ENCODE results near the gene SELENOI. TPM values are rescaled to one million over a fixed set of nuclear protein-coding genes. Genes with fewer than 3 reads are reported as not detected.

SELENOI gene
- total and polyA plus RNA-seq, 2 of the 4 experiments (the other 2 are of a cell fraction): 5.1 to 25.1 TPM

DNA sequence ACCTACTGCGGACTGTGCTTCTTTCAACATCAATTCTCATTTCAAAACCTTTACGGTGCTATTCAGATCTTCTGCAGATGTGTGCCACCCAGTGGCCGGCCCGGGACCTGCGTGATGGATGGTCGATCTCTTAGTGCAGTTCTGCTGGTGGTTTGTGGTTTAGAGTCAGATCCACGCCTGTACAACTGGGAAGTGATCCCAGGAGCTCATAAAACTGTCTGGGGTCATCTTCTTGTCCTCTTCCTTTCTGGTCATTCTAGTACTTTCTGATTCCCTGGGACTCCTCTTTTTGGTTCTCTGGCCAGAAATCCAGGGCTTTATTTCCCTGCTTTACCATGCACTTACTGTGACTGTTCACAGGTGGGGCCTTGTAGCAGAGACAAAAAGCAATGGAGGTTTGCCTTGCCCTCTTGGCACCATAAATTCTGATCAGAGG, 15.8 kb upstream of the SELENOI start:
- no peak overlapping the region for H3K23ac ChIP-seq (ENCODE audit: low read depth, low read length)
- H2BK20ac ChIP-seq (ENCODE audit: low read depth, low read length): no peak overlapping the region
- H3K4me1 ChIP-seq (ENCODE audit: control insufficient read depth, insufficient read depth, low read length): peaks cover 6% of the 10 kb centered on the region
- H2AFZ ChIP-seq (replicated peaks; ENCODE audit: low read length, poor library complexity): no peak overlapping the region
- H2BK5ac ChIP-seq (ENCODE audit: low read depth, low read length, poor library complexity, severe bottlenecking): no peak overlapping the region
- no peak overlapping the region for H3K14ac ChIP-seq (replicated peaks; ENCODE audit: low read depth, low read length)
- intact Hi-C loops (cut with micrococcal nuclease) (loop anchor here (1.0 kb wide), 1 partner anchor 86 kb away; the partner anchor contains the start of genes HADHA and HADHB), in situ Hi-C loops (cut with MboI; ENCODE audit: low sequenced_read_pairs) (loop anchor here (25.0 kb wide), 1 partner anchor 368 kb away; no protein-coding TSS in a partner anchor), dilution Hi-C loops (cut with HindIII; ENCODE audit: low sequenced_read_pairs, unreplicated experiment) (no loop called here)
- no peak overlapping the region for H3K4ac ChIP-seq (ENCODE audit: low read depth, low read length)
- H3K56ac ChIP-seq (ENCODE audit: extremely low read depth, insufficient read depth, low read length): no peak overlapping the region
- H3K9ac ChIP-seq (ENCODE audit: low read depth, low read length): no peak overlapping the region
- POLR2A ChIA-PET (ENCODE audit: unreplicated experiment): no interaction called here
- no peak overlapping the region for H2BK15ac ChIP-seq (ENCODE audit: low read depth, low read length)
- no peak overlapping the region for H3K4me3 ChIP-seq (ENCODE audit: insufficient read depth, low read depth, low read length)
- H3K27ac ChIP-seq (ENCODE audit: insufficient read depth, low read length): no peak overlapping the region
- no peak overlapping the region for H2AK5ac ChIP-seq (ENCODE audit: low read depth, low read length)
- DNase-seq (peak; percentile 79), ATAC-seq (ENCODE audit: low read depth) (peak; percentile 94)
- no peaks in the 10 kb centered on the region for H3K36me3 ChIP-seq (ENCODE audit: control insufficient read depth, insufficient read depth, low read length)
- no peaks in the 10 kb centered on the region for H3K79me1 ChIP-seq (ENCODE audit: low read depth in 1 of 2, low read length in 2 of 2)
- no peak overlapping the region for H3K18ac ChIP-seq (ENCODE audit: low read depth, low read length)
- no peak overlapping the region for H2AK9ac ChIP-seq (replicated peaks; ENCODE audit: low read depth, low read length, poor library complexity)
- H3K4me2 ChIP-seq (ENCODE audit: low read depth, low read length): no peak overlapping the region
- no peaks in the 10 kb centered on the region for H3K9me3 ChIP-seq (ENCODE audit: control insufficient read depth, insufficient read depth, low read length)
- WGBS, 2 experiments (ENCODE audit: extremely low coverage in 2 of 2, insufficient read length in 1 of 2): 0% methylated on average over 4 of the region's 7 CpGs; no CpG with 5 or more reads in 1 of the 2 experiments
- no peak overlapping the region for H4K8ac ChIP-seq (ENCODE audit: low read depth in 2 of 2, low read length in 2 of 2)
- no peaks in the 10 kb centered on the region for H3K9me1 ChIP-seq (ENCODE audit: insufficient read depth, low read length)
- no peak for TF ChIP-seq CEBPB (IDR thresholded peaks at IDR 0.05; ENCODE audit: low read depth, low read length)
- TF ChIP-seq, protein P1, sequence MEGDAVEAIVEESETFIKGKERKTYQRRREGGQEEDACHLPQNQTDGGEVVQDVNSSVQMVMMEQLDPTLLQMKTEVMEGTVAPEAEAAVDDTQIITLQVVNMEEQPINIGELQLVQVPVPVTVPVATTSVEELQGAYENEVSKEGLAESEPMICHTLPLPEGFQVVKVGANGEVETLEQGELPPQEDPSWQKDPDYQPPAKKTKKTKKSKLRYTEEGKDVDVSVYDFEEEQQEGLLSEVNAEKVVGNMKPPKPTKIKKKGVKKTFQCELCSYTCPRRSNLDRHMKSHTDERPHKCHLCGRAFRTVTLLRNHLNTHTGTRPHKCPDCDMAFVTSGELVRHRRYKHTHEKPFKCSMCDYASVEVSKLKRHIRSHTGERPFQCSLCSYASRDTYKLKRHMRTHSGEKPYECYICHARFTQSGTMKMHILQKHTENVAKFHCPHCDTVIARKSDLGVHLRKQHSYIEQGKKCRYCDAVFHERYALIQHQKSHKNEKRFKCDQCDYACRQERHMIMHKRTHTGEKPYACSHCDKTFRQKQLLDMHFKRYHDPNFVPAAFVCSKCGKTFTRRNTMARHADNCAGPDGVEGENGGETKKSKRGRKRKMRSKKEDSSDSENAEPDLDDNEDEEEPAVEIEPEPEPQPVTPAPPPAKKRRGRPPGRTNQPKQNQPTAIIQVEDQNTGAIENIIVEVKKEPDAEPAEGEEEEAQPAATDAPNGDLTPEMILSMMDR (conservative IDR thresholded peaks at IDR 0.05; ENCODE audit: low read depth, low read length): peak; percentile 80
- TF ChIP-seq MAZ (IDR thresholded peaks at IDR 0.05; ENCODE audit: borderline replicate concordance, low read depth, low read length): no peak
- TF ChIP-seq ELK1 (IDR thresholded peaks at IDR 0.05; ENCODE audit: borderline replicate concordance, low read depth, low read length): no peak
- no peak for TF ChIP-seq BHLHE40 (IDR thresholded peaks at IDR 0.05; ENCODE audit: low read depth, low read length)
- peak; percentile 91 for TF ChIP-seq SMC3 (IDR thresholded peaks at IDR 0.05; ENCODE audit: low read depth, low read length)
- TF ChIP-seq MXI1 (IDR thresholded peaks at IDR 0.05; ENCODE audit: borderline replicate concordance, low read depth, low read length): no peak
- TF ChIP-seq, protein P2, sequence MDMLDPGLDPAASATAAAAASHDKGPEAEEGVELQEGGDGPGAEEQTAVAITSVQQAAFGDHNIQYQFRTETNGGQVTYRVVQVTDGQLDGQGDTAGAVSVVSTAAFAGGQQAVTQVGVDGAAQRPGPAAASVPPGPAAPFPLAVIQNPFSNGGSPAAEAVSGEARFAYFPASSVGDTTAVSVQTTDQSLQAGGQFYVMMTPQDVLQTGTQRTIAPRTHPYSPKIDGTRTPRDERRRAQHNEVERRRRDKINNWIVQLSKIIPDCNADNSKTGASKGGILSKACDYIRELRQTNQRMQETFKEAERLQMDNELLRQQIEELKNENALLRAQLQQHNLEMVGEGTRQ (IDR thresholded peaks at IDR 0.05; ENCODE audit: low read depth, low read length): no peak
- TF ChIP-seq CHD1 (IDR thresholded peaks at IDR 0.05; ENCODE audit: low read depth, low read length): no peak
- TF ChIP-seq NFE2L2 (IDR thresholded peaks at IDR 0.05; ENCODE audit: low read depth, low read length): no peak
- TF ChIP-seq RCOR1 (IDR thresholded peaks at IDR 0.05; ENCODE audit: insufficient replicate concordance, low read length): no peak
- no peak for TF ChIP-seq FOS (IDR thresholded peaks at IDR 0.05; ENCODE audit: low read depth, low read length)
- no peak for TF ChIP-seq RFX5 (IDR thresholded peaks at IDR 0.05; ENCODE audit: low read depth, low read length)
- no peak for TF ChIP-seq MAFK (IDR thresholded peaks at IDR 0.05; ENCODE audit: low read depth, low read length)
- peak; percentile 84 for TF ChIP-seq RAD21 (IDR thresholded peaks at IDR 0.05; ENCODE audit: low read length)
- TF ChIP-seq POLR2A (IDR thresholded peaks at IDR 0.05; ENCODE audit: low read depth, low read length): no peak
- peaks cover 6% of the 10 kb centered on the region for H3K27me3 ChIP-seq (ENCODE audit: control insufficient read depth, insufficient read depth, low read length)
- no peak overlapping the region for H4K5ac ChIP-seq (ENCODE audit: low read depth, low read length)
- CTCF ChIA-PET: interaction anchor here (0.6 to 1.1 kb wide), 7 partner anchors 9 to 458 kb away, joined by 3 to 4 read pairs (median 3); no protein-coding TSS in a partner anchor
- H2BK120ac ChIP-seq (ENCODE audit: low read depth, low read length): no peak overlapping the region
- no peaks in the 10 kb centered on the region for H4K20me1 ChIP-seq (ENCODE audit: insufficient read depth, low read length)
- BruUV-seq (replicated peaks): no TSS peak
- H4K91ac ChIP-seq (ENCODE audit: insufficient read depth, low read depth, low read length): no peak overlapping the region
